BLaER1 treated with 17β-estradiol and CSF1 and Interleukin-3, amounts not matched to agents 10 nM and 100 nM (cell line): ENCODE data around the gene TMEM37.
A peak's percentile ranks its signal among the peaks of the same experiment; 100 is the strongest.

Experiments used
- H3K27ac ChIP-seq, 11 experiments: shearing (Covaris generic); formaldehyde crosslinking; 2 replicates each; pipeline ENCODE4 v1.8.1; 2022
- H3K27me3 ChIP-seq, 11 experiments: shearing (Covaris generic); formaldehyde crosslinking; 2 replicates each; pipeline ENCODE4 v1.8.1; 2022
- H3K36me3 ChIP-seq, 11 experiments: shearing (Covaris generic); formaldehyde crosslinking; 2 replicates each; pipeline ENCODE4 v1.8.1; 2022
- H3K4me1 ChIP-seq, 10 experiments: shearing (Covaris generic); formaldehyde crosslinking; 2 replicates each; pipeline ENCODE4 v1.8.1; 2022
- H3K4me2 ChIP-seq, 11 experiments: shearing (Covaris generic); formaldehyde crosslinking; 2 replicates each; pipeline ENCODE4 v1.8.1; 2022
- H3K4me3 ChIP-seq, 10 experiments: shearing (Covaris generic); formaldehyde crosslinking; 2 replicates each; pipeline ENCODE4 v1.8.1; 2022
- H3K9ac ChIP-seq, 11 experiments: shearing (Covaris generic); formaldehyde crosslinking; 2 replicates each; pipeline ENCODE4 v1.8.1; 2022
- H3K9me3 ChIP-seq, 11 experiments: shearing (Covaris generic); formaldehyde crosslinking; replicated peaks in 1 of 11; 2 replicates each; pipeline ENCODE4 v1.8.1; 2022
- H4K20me1 ChIP-seq, 11 experiments: shearing (Covaris generic); formaldehyde crosslinking; 2 replicates each; pipeline ENCODE4 v1.8.1; 2022
- Cebpa-rat ChIP-seq, 11 experiments: shearing (Covaris generic); IDR thresholded peaks; 2 replicates each; pipeline ENCODE4 v1.8.1; 2022

TMEM37 gene

GRCh38 chr2:119439574-119440500 is 8.2 kb downstream of the TMEM37 start:
- Histone ChIP-seq H3K4me1 (peaks cover 0 to 13% (median 0%) of the 10 kb centered on the region in 10 experiments; a peak in 4 of 20 replicates), H4K20me1 (peaks cover 0 to 91% (median 0%) of the 10 kb centered on the region in 11 experiments; a peak in 8 of 22 replicates), H3K4me3 (no peak overlapping the region), H3K4me2 (no peak overlapping the region), H3K9me3 (no peaks in the 10 kb centered on the region), H3K9ac (no peak overlapping the region; a peak in 1 of 22 replicates), H3K36me3 (peaks cover 0 to 54% (median 0%) of the 10 kb centered on the region in 11 experiments; a peak in 5 of 22 replicates), H3K27ac (no peak overlapping the region), H3K27me3 (no peaks in the 10 kb centered on the region)
- TF ChIP-seq Cebpa-rat (IDR thresholded peaks at IDR 0.05): no peak

DNA sequence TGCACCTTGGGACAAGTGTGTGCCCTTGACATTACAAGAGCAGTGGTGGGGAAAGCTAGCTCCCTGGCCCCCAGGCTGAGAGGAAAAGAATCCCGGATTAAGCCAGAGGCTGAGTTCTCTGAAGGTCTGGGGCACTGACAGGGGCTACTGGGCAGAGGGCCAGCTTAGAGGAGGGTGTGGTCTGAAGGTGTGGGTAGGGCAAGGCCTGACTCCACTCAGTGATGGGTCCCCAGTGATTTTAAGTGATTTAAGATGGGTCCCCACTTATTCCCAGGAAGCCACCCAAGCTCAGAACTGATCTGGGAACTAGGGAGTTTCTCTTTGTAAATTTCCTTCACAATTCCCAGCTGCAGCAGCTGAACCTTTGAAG is 8.8 kb downstream of the TMEM37 start:
- peaks cover 0 to 6% (median 0%) of the 10 kb centered on the region in 11 experiments; a peak in 9 of 22 replicates for H3K9me3 ChIP-seq
- H3K36me3 ChIP-seq: peaks cover 0 to 49% (median 0%) of the 10 kb centered on the region in 11 experiments; a peak in 5 of 22 replicates
- H3K4me3 ChIP-seq: no peak overlapping the region
- H4K20me1 ChIP-seq: peaks cover 0 to 84% (median 0%) of the 10 kb centered on the region in 11 experiments; a peak in 8 of 22 replicates
- H3K4me1 ChIP-seq: peaks cover 0 to 12% (median 0%) of the 10 kb centered on the region in 10 experiments; a peak in 4 of 20 replicates
- no peak overlapping the region; a peak in 1 of 22 replicates for H3K9ac ChIP-seq
- H3K27ac ChIP-seq: no peak overlapping the region
- TF ChIP-seq Cebpa-rat (IDR thresholded peaks at IDR 0.05): no peak
- H3K27me3 ChIP-seq: no peaks in the 10 kb centered on the region
- H3K4me2 ChIP-seq: no peak overlapping the region

GRCh38 chr2:119440873-119441272 is 9.2 kb downstream of the TMEM37 start:
- Histone ChIP-seq H3K27me3 (no peaks in the 10 kb centered on the region), H3K4me3 (no peak overlapping the region), H3K27ac (peak overlapping the region in 1 of 11 experiments; percentile 2; a peak in 1 of 22 replicates), H3K9me3 (peaks cover 0 to 8% (median 0%) of the 10 kb centered on the region in 11 experiments; a peak in 9 of 22 replicates), H3K4me2 (no peak overlapping the region), H3K4me1 (peaks cover 0 to 12% (median 0%) of the 10 kb centered on the region in 10 experiments; a peak in 9 of 20 replicates), H3K9ac (no peak overlapping the region), H3K36me3 (peaks cover 0 to 45% (median 0%) of the 10 kb centered on the region in 11 experiments; a peak in 5 of 22 replicates), H4K20me1 (peaks cover 0 to 80% (median 0%) of the 10 kb centered on the region in 11 experiments; a peak in 7 of 22 replicates)
- no peak for TF ChIP-seq Cebpa-rat (IDR thresholded peaks at IDR 0.05)

- H3K4me2 ChIP-seq: no peak overlapping the region
- H3K9me3 ChIP-seq: peaks cover 0 to 8% (median 0%) of the 10 kb centered on the region in 11 experiments; a peak in 9 of 22 replicates
- no peaks in the 10 kb centered on the region for H3K27me3 ChIP-seq
- H3K9ac ChIP-seq: no peak overlapping the region
- peaks cover 0 to 74% (median 0%) of the 10 kb centered on the region in 11 experiments; a peak in 6 of 22 replicates for H4K20me1 ChIP-seq
- peaks cover 0 to 37% (median 0%) of the 10 kb centered on the region in 11 experiments; a peak in 5 of 22 replicates for H3K36me3 ChIP-seq
- peaks cover 0 to 17% (median 5%) of the 10 kb centered on the region in 10 experiments; a peak in 11 of 20 replicates for H3K4me1 ChIP-seq
- H3K27ac ChIP-seq: peak overlapping the region in 1 of 11 experiments; percentile 4; a peak in 1 of 22 replicates
- no peak for TF ChIP-seq Cebpa-rat (IDR thresholded peaks at IDR 0.05)
- no peak overlapping the region for H3K4me3 ChIP-seq
Observed at GRCh38 chr2:119441376-119442225, 9.9 kb downstream of the TMEM37 start.

- peaks cover 0 to 70% (median 0%) of the 10 kb centered on the region in 11 experiments; a peak in 6 of 22 replicates for H4K20me1 ChIP-seq
- peaks cover 0 to 19% (median 5%) of the 10 kb centered on the region in 10 experiments; a peak in 11 of 20 replicates for H3K4me1 ChIP-seq
- no peaks in the 10 kb centered on the region for H3K27me3 ChIP-seq
- H3K4me2 ChIP-seq: no peak overlapping the region
- peaks cover 0 to 8% (median 0%) of the 10 kb centered on the region in 11 experiments; a peak in 9 of 22 replicates for H3K9me3 ChIP-seq
- no peak overlapping the region for H3K9ac ChIP-seq
- no peak overlapping the region for H3K4me3 ChIP-seq
- peaks cover 0 to 31% (median 0%) of the 10 kb centered on the region in 11 experiments; a peak in 4 of 22 replicates for H3K36me3 ChIP-seq
- H3K27ac ChIP-seq: 0 out of 22 replicates have a peak overlapping the region, but pooled peaks of 1 of the 11 experiments have one; percentile 4
- TF ChIP-seq Cebpa-rat (IDR thresholded peaks at IDR 0.05): no peak
Observed at GRCh38 chr2:119442226-119442619, 10.6 kb downstream of the TMEM37 start.

- Histone ChIP-seq H3K4me3 (no peak overlapping the region), H3K4me2 (no peak overlapping the region), H3K9ac (no peak overlapping the region), H3K27me3 (no peaks in the 10 kb centered on the region), H4K20me1 (peaks cover 0 to 64% (median 0%) of the 10 kb centered on the region in 11 experiments; a peak in 6 of 22 replicates), H3K36me3 (peaks cover 0 to 25% (median 0%) of the 10 kb centered on the region in 11 experiments; a peak in 4 of 22 replicates), H3K9me3 (peaks cover 0 to 8% (median 0%) of the 10 kb centered on the region in 11 experiments; a peak in 9 of 22 replicates), H3K27ac (no peak overlapping the region), H3K4me1 (peaks cover 0 to 19% (median 5%) of the 10 kb centered on the region in 10 experiments; a peak in 11 of 20 replicates)
- no peak for TF ChIP-seq Cebpa-rat (IDR thresholded peaks at IDR 0.05)
Observed at GRCh38 chr2:119442850-119443249, 11.2 kb downstream of the TMEM37 start.

DNA sequence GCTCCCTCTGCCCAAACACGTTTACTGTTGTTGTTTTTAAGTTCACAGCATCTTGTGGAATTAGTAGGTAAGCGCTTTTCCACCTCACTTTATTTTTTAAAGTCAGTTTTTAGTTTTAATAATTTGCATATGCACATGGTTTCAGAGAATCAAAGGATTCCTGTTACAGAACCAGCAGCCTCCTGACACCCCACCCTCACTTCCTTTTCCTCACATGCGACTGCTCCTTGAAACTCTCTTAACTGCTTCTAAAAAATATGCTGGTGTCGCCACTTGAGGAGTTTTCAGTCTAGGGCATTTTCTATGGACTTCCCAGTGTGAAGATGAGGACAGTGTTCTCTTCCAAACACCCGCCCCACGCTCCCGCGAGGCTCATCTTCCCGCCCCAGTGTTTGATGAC is 14.4 kb downstream of the TMEM37 start:
- H3K4me2 ChIP-seq: peak overlapping the region in 5 of 11 experiments; percentile 5 to 56 (median 23); a peak in 8 of 22 replicates
- H3K9me3 ChIP-seq: peaks cover 0 to 8% (median 0%) of the 10 kb centered on the region in 11 experiments; a peak in 9 of 22 replicates
- H3K4me1 ChIP-seq: peaks cover 13 to 40% (median 20%) of the 10 kb centered on the region in 10 experiments; a peak in 19 of 20 replicates
- H3K27ac ChIP-seq: no peak overlapping the region; a peak in 1 of 22 replicates
- H3K36me3 ChIP-seq: no peaks in the 10 kb centered on the region
- peaks cover 0 to 37% (median 0%) of the 10 kb centered on the region in 11 experiments; a peak in 4 of 22 replicates for H4K20me1 ChIP-seq
- H3K4me3 ChIP-seq: no peak overlapping the region
- no peaks in the 10 kb centered on the region for H3K27me3 ChIP-seq
- no peak overlapping the region for H3K9ac ChIP-seq
- no peak for TF ChIP-seq Cebpa-rat (IDR thresholded peaks at IDR 0.05)
